NCI-H146 treated with DMSO at 0.1 percent for 48 hours (cell line): ENCODE measurements around the gene VEZT.
A peak's percentile ranks its signal among the peaks of the same experiment; 100 is the strongest.

Experiments
- DNase-seq: peaks from one replicate; lab custom pipeline; 2025; ENCODE audit not compliant: unreplicated experiment; lab: John Stamatoyannopoulos, UW

VEZT gene

GRCh38 chr12:95198914-95199313 is 18.7 kb upstream of the VEZT start:
- no peak for DNase-seq

- DNase-seq, result no peak
These were observed 17.3 kb upstream of the VEZT start for GRCh38 chr12:95200128-95200894.

DNA sequence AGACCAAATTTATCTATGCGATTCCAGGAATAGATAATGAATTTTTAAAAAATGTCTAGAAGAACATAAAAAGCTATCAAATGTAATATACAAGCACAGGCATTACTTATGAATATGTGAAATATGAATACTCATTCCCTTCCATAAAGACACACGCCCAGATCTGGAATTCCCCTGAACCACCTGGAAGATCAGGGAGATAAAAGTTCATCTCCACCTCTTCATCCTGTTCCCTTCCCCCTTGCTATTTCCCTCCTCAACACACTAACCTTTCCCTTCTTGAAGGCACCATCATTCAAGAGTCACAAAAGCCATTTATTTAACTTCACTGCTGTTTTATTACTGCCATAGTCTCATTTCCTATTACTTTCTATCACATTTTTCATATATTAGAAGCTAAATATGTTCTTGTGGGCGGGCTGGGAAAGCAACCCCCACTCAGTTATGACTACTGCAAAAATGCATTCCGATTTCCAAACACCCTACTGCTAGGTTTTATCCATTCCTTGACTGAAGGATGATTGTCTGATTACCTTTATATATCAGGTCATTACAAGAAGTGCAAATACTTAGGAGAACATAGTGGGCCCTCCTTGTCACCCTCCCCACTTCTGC is 16.4 kb upstream of the VEZT start:
- no peak for DNase-seq

GRCh38 chr12:95202691-95203486 is 14.7 kb upstream of the VEZT start:
- no peak for DNase-seq

DNA sequence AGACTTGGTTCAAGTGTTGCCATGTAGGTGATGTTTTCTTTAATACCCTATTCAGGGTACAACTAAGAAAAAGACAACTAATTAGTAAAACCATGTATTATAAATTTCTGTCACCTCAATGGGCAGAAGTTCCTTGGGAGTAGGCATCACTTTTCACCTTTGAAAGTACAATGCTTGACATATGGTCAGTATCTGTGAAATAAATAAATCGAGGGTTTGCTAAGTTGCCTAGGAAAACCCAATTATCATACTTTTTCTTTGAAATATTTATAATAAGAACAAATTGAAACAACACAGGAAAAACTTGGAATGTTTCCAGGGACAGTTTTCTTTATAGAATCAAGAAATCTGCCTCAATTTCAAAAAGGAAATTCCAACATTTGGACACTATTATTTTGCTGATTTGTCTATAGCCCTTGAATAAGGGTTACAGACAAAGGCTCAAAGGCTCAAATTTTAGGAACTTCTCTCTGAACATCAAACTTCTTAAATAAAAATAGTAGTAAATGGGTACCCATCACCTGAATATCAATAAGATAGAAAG is 14.0 kb upstream of the VEZT start:
- no peak for DNase-seq

GRCh38 chr12:95204141-95204866 is 13.3 kb upstream of the VEZT start:
- no peak for DNase-seq

DNA sequence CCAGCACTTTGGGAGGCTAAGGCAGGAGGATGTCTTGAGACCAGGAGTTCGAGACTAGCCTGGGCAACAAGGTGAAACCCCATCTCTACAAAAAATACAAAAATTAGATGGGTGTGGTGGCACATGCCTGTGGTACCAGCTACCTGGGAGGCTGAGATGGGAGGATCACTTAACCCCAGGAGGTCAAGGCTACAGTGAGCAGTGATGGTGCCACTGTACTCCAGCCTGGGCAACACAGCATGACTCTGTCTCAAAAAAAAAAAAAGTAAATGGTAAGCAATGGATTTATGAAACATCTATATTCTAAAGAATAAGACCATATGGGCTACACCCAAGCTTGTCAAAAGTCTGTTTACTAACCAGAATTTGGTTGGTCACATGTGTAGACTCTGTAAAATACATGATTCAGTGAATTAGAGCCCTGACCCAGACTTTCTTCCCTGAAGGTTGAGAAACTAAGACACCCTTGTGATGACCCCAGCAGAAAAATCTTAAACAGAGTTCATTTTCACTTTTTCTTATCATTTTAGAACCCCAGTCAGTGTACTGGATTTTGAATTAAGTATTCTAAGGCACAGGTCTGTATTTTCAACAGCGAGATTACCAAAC is 12.5 kb upstream of the VEZT start:
- no peak for DNase-seq

DNA sequence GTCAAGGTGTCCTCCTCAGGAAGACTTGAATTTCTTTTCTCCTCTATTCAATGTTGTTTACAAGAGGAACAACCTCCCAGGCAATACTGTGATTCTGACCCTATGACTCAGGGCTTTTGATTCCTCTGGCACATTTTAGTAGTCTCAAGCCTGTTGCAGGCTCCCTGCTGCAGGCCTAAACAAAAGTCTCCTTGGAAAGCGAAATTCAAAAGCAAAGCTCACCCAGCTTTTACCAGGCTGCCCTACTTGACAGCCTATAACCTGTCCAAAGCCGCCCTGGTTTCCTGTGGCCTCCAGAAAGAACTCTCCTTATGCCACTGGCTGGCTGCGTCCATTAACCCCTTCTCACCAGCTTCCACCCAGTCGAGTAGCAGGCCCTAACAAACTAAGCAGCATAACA is 11.9 kb upstream of the VEZT start:
- no peak for DNase-seq

- no peak for DNase-seq
These were observed 10.7 kb upstream of the VEZT start for GRCh38 chr12:95206916-95207315.

- DNase-seq, result no peak
These were observed 10.2 kb upstream of the VEZT start for GRCh38 chr12:95207407-95207806.

DNA sequence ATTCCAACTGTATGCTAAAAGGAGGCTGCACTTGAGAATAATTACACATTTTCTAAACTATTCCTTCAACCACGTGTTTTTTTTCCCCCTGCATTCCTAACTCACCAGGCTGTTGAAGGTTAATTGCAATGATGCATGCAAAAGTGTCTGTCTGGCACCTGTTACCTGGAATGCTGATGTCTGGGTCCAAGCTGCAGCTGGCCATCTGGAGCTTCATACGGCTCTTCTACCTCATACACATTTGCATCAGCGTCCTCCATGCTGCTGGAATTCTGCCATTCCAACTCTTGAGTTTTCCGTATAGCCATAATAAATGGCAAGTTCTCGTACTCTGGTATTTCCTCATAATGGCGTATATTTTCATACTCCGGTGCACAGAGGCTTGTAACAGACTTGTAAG is 8.9 kb upstream of the VEZT start:
- no peak for DNase-seq

- DNase-seq, result no peak
These were observed 5.0 kb upstream of the VEZT start for GRCh38 chr12:95212586-95212985.

- DNase-seq, result no peak
These were observed 4.5 kb upstream of the VEZT start for GRCh38 chr12:95213119-95213518.

- no peak for DNase-seq
These were observed 3.7 kb upstream of the VEZT start for GRCh38 chr12:95213928-95214327.

DNA sequence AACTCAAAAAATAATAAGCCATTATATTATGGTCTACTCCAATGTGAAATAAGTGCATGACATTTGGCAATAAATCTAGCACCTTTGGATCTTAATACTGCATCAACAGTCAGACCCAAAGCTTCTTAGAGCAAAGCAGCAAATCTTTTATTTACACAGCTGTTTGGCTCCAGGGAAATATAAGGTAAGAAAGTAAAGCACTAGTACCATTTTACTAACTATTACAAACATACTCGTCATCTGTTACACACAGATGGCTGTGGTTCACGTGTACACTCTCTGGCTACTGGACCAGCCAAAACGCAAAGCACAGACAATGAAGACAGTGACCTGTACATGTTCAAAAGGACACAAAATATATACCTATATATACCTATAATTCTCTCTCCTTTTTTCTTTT is 3.1 kb upstream of the VEZT start:
- no peak for DNase-seq

DNA sequence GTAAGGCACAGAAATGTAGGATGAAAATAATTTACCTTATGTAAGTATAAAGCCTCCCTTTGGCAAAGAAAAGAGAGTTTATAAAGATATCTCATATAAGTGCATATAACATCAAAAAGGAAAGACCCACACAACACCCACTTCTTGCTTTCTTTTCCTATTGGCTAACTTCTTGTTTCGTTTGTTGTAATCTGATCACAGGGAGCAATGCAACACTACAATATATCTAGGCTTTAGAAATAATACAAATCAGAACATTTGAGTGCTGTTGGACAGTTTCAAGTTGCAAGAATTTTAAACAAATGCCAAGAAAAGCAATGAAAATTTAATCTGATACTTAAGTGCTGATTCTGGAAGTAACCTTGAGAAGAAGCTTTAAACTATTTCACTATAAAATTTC is 1.7 kb upstream of the VEZT start:
- no peak for DNase-seq

- DNase-seq, result no peak
These were observed 763 bp upstream of the VEZT start for GRCh38 chr12:95216711-95217376.

GRCh38 chr12:95218150-95219133 is 835 bp downstream of the VEZT start:
- peak; percentile 63 for DNase-seq

DNA sequence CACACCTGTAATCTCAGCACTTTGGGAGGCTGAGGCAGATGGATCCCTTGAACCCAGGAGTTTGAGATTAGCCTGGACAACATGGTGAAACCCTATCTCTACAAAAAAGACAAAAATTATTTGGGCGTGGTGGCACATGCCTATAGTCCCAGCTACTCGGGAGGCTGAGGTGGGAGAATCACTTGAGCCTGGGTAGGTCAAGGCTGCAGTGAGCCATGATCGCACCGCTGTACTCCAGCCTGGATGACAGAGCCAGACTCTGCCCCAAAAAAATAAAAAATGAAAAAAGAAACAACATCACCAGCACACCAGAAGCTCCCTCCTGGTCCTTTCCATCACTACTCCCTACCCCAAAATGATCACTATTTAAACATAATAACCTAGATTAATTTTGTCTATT is 2.6 kb downstream of the VEZT start:
- DNase-seq, result no peak
